ACC112 (cell line): Measurements from ENCODE around the gene KRT80.

Experiments
- H2AFZ ChIP-seq: fragments of 200-600 bp; sonication (generic); one replicate; pipeline ENCODE4 v1.6.0; 2017; ENCODE audit warnings: antibody characterized with exemption, low read length; ENCODE audit not compliant: unreplicated experiment
- H3K27ac ChIP-seq: fragments of 200-600 bp; sonication (generic); 2 replicates; pipeline ENCODE4 v1.5.1; 2014; ENCODE audit warnings: low read depth, mild to moderate bottlenecking, antibody characterized with exemption, low read length, moderate library complexity
- H3K27me3 ChIP-seq: fragments of 200-600 bp; sonication (generic); 2 replicates; pipeline ENCODE4 v1.6.1; 2014; ENCODE audit warnings: mild to moderate bottlenecking, antibody characterized with exemption, low read length, moderate library complexity, mixed read lengths; ENCODE audit not compliant: insufficient read depth
- H3K36me3 ChIP-seq: fragments of 200-600 bp; sonication (generic); 2 replicates; pipeline ENCODE4 v1.6.1; 2016; ENCODE audit warnings: mild to moderate bottlenecking, antibody characterized with exemption, low read length, moderate library complexity, mixed read lengths; ENCODE audit not compliant: insufficient read depth
- H3K4me1 ChIP-seq: fragments of 200-600 bp; sonication (generic); one replicate; pipeline ENCODE4 v1.6.1; 2016; ENCODE audit warnings: low read length, mixed read lengths; ENCODE audit not compliant: insufficient read depth, unreplicated experiment, control insufficient read depth
- H3K4me3 ChIP-seq: fragments of 200-600 bp; sonication (generic); 2 replicates; pipeline ENCODE4 v1.5.1; 2014; ENCODE audit warnings: mild to moderate bottlenecking, low read depth, low read length
- H3K79me2 ChIP-seq: fragments of 200-600 bp; sonication (generic); one replicate; pipeline ENCODE4 v1.6.0; 2016; ENCODE audit warnings: low read length; ENCODE audit not compliant: control insufficient read depth, unreplicated experiment, insufficient read depth

The KRT80 gene

GRCh38 chr12:52183971-52184370, 7.8 kb downstream of the KRT80 start:
- H3K4me1 ChIP-seq: peaks cover 28% of the 10 kb centered on the region
- H3K4me3 ChIP-seq: no peak overlapping the region
- H3K36me3 ChIP-seq: no peaks in the 10 kb centered on the region
- no peaks in the 10 kb centered on the region for H3K27me3 ChIP-seq
- no peak overlapping the region for H3K27ac ChIP-seq
- no peaks in the 10 kb centered on the region for H3K79me2 ChIP-seq
- no peak overlapping the region for H2AFZ ChIP-seq

GRCh38 chr12:52183544-52183910, 8.3 kb downstream of the KRT80 start:
- H3K27ac ChIP-seq: no peak overlapping the region

GRCh38 chr12:52182898-52183543, 8.8 kb downstream of the KRT80 start:
- Histone ChIP-seq H3K36me3 (no peaks in the 10 kb centered on the region), H3K4me1 (peaks cover 31% of the 10 kb centered on the region), H3K27ac (no peak overlapping the region), H2AFZ (no peak overlapping the region), H3K4me3 (no peak overlapping the region), H3K79me2 (no peaks in the 10 kb centered on the region), H3K27me3 (no peaks in the 10 kb centered on the region)

More at GRCh38 chr12:52183544-52183910, 8.3 kb downstream of the KRT80 start:
- H3K4me1 ChIP-seq: peaks cover 29% of the 10 kb centered on the region
- H3K36me3 ChIP-seq: no peaks in the 10 kb centered on the region
- H3K27me3 ChIP-seq: no peaks in the 10 kb centered on the region
- H3K4me3 ChIP-seq: no peak overlapping the region
- no peaks in the 10 kb centered on the region for H3K79me2 ChIP-seq
- H2AFZ ChIP-seq: no peak overlapping the region

GRCh38 chr12:52182384-52182783, 9.4 kb downstream of the KRT80 start:
- peaks cover 31% of the 10 kb centered on the region for H3K4me1 ChIP-seq
- H3K27me3 ChIP-seq: no peaks in the 10 kb centered on the region
- no peaks in the 10 kb centered on the region for H3K79me2 ChIP-seq
- H3K36me3 ChIP-seq: no peaks in the 10 kb centered on the region
- no peak overlapping the region for H3K4me3 ChIP-seq
- no peak overlapping the region for H2AFZ ChIP-seq
- no peak overlapping the region for H3K27ac ChIP-seq

- Histone ChIP-seq H2AFZ (no peak overlapping the region), H3K27me3 (no peaks in the 10 kb centered on the region), H3K79me2 (no peaks in the 10 kb centered on the region), H3K4me3 (no peak overlapping the region), H3K36me3 (no peaks in the 10 kb centered on the region), H3K27ac (no peak overlapping the region), H3K4me1 (peaks cover 26% of the 10 kb centered on the region)
Measured at GRCh38 chr12:52181746-52182145, 10.1 kb downstream of the KRT80 start.

- no peaks in the 10 kb centered on the region for H3K36me3 ChIP-seq
- H3K4me1 ChIP-seq: peaks cover 20% of the 10 kb centered on the region
- H3K79me2 ChIP-seq: no peaks in the 10 kb centered on the region
- no peaks in the 10 kb centered on the region for H3K27me3 ChIP-seq
- no peak overlapping the region for H3K27ac ChIP-seq
- H2AFZ ChIP-seq: no peak overlapping the region
- H3K4me3 ChIP-seq: no peak overlapping the region
Measured at GRCh38 chr12:52180971-52181628, 10.7 kb downstream of the KRT80 start.

- Histone ChIP-seq H3K79me2 (no peaks in the 10 kb centered on the region), H2AFZ (no peak overlapping the region), H3K4me1 (peaks cover 11% of the 10 kb centered on the region), H3K36me3 (no peaks in the 10 kb centered on the region), H3K27ac (no peak overlapping the region), H3K27me3 (no peaks in the 10 kb centered on the region), H3K4me3 (no peak overlapping the region)
Measured at GRCh38 chr12:52179396-52179973, 12.3 kb downstream of the KRT80 start.

GRCh38 chr12:52178984-52179383, 12.8 kb downstream of the KRT80 start:
- Histone ChIP-seq H3K27ac (no peak overlapping the region), H3K27me3 (no peaks in the 10 kb centered on the region), H3K36me3 (no peaks in the 10 kb centered on the region), H3K79me2 (no peaks in the 10 kb centered on the region), H3K4me1 (peaks cover 11% of the 10 kb centered on the region), H2AFZ (no peak overlapping the region), H3K4me3 (no peak overlapping the region)

- H3K4me3 ChIP-seq: no peak overlapping the region
- no peaks in the 10 kb centered on the region for H3K79me2 ChIP-seq
- H3K4me1 ChIP-seq: peaks cover 11% of the 10 kb centered on the region
- H3K36me3 ChIP-seq: no peaks in the 10 kb centered on the region
- no peak overlapping the region for H2AFZ ChIP-seq
- no peak overlapping the region for H3K27ac ChIP-seq
- H3K27me3 ChIP-seq: no peaks in the 10 kb centered on the region
Measured at GRCh38 chr12:52178443-52178842, 13.4 kb downstream of the KRT80 start.

GRCh38 chr12:52175371-52176350, 16.2 kb downstream of the KRT80 start:
- H3K4me1 ChIP-seq: peaks cover 11% of the 10 kb centered on the region
- no peak overlapping the region for H3K4me3 ChIP-seq
- H3K36me3 ChIP-seq: no peaks in the 10 kb centered on the region
- no peaks in the 10 kb centered on the region for H3K79me2 ChIP-seq
- no peak overlapping the region for H2AFZ ChIP-seq
- no peaks in the 10 kb centered on the region for H3K27me3 ChIP-seq
- no peak overlapping the region for H3K27ac ChIP-seq
